Testis (tissue), 3 donors: Measurements from ENCODE around the gene P2RX3. TPM values are rescaled to one million over a fixed set of nuclear protein-coding genes. Genes with fewer than 3 reads are reported as not detected.

ENCODE experiments used
- DNase-seq: peaks from one replicate; pipeline ENCODE4 v3.0.0-alpha.2; 2019
- H3K27ac ChIP-seq, 2 donors: fragments of 200-600 bp; sonication (generic); one replicate each; pipeline ENCODE4 v1.5.1; 2019
- H3K27me3 ChIP-seq: fragments of 200-600 bp; sonication (generic); one replicate; pipeline ENCODE4 v1.5.1; 2019
- H3K36me3 ChIP-seq: fragments of 200-600 bp; sonication (generic); one replicate; pipeline ENCODE4 v1.5.1; 2017; ENCODE audit warnings: low read depth; ENCODE audit errors: missing control alignments
- H3K4me1 ChIP-seq: fragments of 200-600 bp; sonication (generic); one replicate; pipeline ENCODE4 v1.5.1; 2019
- H3K4me3 ChIP-seq, 2 donors: fragments of 200-600 bp; sonication (generic); one replicate each; pipeline ENCODE4 v1.5.1; 2017 to 2019
- H3K9me3 ChIP-seq: fragments of 200-600 bp; sonication (generic); one replicate; pipeline ENCODE4 v1.5.1; 2017
- POLR2A ChIP-seq: fragments of 450-650 bp; IDR thresholded peaks from one replicate; pipeline ENCODE4 v1.6.1; 2017; ENCODE audit warnings: antibody characterized with exemption, mild to moderate bottlenecking, moderate library complexity
- WGBS, 2 donors: methylation state at CpG; one replicate each; pipeline ENCODE4 v1.1.5; 2018; 5-methylcytosine and 5-hydroxymethylcytosine counted together
- intact Hi-C: fragments of 100-400 bp; cut with DNase I; formaldehyde crosslinking; loops from one replicate; pipeline ENCODE4 v1.15.1; 2023; ENCODE audit warnings: low total_unique reads
- polyA plus RNA-seq: library from polyadenylated mRNA; stranded (reverse); fragments of 350-450 nt; fragmentation: Illumina TruSeq; extraction: RNeasy Lipid Tissue Mini Kit (QIAGEN cat#74804); gene quantifications from one replicate; pipeline ENCODE4 v1.2.3, GENCODE V29; 2014; ENCODE audit warnings: low read depth, low replicate concordance; ENCODE audit not compliant: insufficient read depth
- total RNA-seq, 2 donors: library from RNA; depleted of rRNA; stranded (reverse); fragments of >200 nt; gene quantifications; one replicate each; pipeline ENCODE4 v1.2.3, GENCODE V29; 2016
- TF ChIP-seq, protein P1 (sequence below), 3 experiments: fragments of 450-650 bp in 2 of 3; fragments of 200-600 bp in 1 of 3; sonication (generic) in 1 of 3; IDR thresholded peaks; one replicate each; pipeline ENCODE4 v1.5.1; 2016 to 2019; ENCODE audit warnings: antibody characterized with exemption in 3 of 3, mild to moderate bottlenecking in 2 of 3, moderate library complexity in 1 of 3

Gene P2RX3
- total and polyA plus RNA-seq, 3 donors from 2014 or later = 2.5 to 8.5 (median 3.3) TPM

DNA sequence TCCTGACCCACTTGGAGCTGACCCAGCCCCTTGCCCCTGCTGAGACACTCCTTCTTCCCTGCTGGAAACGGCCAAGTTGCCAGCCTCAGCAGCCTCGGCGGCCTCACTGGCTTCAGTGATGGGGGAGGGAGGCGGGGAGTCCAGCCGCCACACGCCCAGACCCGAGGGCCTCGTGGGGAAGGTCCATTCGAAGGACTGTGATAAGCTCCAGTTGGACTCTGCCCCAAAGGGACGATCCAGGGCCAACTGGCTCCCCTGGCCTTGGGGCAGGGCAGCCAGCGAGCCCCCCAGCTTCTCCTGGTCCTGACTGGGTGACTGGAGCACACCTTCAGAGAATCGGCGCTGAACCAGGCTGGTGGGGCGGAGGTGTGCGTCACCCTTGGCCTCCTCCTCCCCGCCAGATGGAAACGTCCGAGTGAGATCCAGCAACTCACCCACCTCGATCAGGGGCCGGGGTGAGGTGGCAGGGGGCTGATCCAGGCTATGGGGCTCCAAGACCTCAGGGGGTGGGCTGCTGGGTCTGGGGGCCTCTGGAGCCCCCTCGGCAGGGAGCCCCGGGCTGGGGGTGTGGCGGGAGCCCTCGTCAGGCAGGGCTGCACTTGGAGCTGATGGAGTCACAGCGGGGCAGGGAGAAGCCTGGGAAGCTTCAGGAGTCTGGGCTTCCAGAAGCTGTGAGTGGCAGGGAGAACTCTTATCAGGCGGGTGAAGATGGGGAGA is 24.9 kb upstream of the P2RX3 start:
- no peak for DNase-seq
- intact Hi-C loops = no loop called here
- WGBS, 2 donors = 65 to 70% methylated on average over 4 to 23 of the region's 26 CpGs
- Histone ChIP-seq H3K4me3 (no peak overlapping the region), H3K4me1 (peaks cover 66% of the 10 kb centered on the region), H3K27me3 (no peaks in the 10 kb centered on the region), H3K36me3 (no peaks in the 10 kb centered on the region), H3K27ac (peak overlapping the region in 1 of 2 donors; percentile 85), H3K9me3 (no peaks in the 10 kb centered on the region)
- TF ChIP-seq, protein P1, sequence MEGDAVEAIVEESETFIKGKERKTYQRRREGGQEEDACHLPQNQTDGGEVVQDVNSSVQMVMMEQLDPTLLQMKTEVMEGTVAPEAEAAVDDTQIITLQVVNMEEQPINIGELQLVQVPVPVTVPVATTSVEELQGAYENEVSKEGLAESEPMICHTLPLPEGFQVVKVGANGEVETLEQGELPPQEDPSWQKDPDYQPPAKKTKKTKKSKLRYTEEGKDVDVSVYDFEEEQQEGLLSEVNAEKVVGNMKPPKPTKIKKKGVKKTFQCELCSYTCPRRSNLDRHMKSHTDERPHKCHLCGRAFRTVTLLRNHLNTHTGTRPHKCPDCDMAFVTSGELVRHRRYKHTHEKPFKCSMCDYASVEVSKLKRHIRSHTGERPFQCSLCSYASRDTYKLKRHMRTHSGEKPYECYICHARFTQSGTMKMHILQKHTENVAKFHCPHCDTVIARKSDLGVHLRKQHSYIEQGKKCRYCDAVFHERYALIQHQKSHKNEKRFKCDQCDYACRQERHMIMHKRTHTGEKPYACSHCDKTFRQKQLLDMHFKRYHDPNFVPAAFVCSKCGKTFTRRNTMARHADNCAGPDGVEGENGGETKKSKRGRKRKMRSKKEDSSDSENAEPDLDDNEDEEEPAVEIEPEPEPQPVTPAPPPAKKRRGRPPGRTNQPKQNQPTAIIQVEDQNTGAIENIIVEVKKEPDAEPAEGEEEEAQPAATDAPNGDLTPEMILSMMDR (IDR thresholded peaks at IDR 0.05) = no peak
- no peak for TF ChIP-seq POLR2A

DNA sequence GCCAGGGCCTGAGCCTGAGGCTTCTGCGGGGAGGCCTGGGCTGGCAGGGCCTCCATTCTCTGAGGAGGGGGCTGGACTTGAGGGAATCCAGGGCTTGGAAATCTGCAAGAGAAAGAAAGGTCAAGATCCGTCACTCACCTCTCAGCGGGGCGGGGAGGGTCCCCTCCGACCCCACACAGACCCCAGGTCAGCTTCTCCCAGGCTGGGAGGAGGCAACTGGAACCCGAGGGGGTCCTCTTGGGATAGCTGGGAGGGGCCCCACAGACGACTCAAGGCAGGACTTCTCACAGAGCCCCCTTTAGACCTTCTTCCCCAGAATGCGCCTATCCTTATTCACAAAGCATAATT is 24.4 kb upstream of the P2RX3 start:
- intact Hi-C loops = no loop called here
- Histone ChIP-seq H3K9me3 (no peaks in the 10 kb centered on the region), H3K36me3 (no peaks in the 10 kb centered on the region), H3K27me3 (no peaks in the 10 kb centered on the region), H3K4me3 (no peak overlapping the region), H3K27ac (no peak overlapping the region), H3K4me1 (peaks cover 71% of the 10 kb centered on the region)
- DNase-seq = no peak
- WGBS, 2 donors = 61 to 80% methylated on average over 8 of the region's 8 CpGs
- TF ChIP-seq, protein P1 (IDR thresholded peaks at IDR 0.05) = no peak
- TF ChIP-seq POLR2A = no peak

DNA sequence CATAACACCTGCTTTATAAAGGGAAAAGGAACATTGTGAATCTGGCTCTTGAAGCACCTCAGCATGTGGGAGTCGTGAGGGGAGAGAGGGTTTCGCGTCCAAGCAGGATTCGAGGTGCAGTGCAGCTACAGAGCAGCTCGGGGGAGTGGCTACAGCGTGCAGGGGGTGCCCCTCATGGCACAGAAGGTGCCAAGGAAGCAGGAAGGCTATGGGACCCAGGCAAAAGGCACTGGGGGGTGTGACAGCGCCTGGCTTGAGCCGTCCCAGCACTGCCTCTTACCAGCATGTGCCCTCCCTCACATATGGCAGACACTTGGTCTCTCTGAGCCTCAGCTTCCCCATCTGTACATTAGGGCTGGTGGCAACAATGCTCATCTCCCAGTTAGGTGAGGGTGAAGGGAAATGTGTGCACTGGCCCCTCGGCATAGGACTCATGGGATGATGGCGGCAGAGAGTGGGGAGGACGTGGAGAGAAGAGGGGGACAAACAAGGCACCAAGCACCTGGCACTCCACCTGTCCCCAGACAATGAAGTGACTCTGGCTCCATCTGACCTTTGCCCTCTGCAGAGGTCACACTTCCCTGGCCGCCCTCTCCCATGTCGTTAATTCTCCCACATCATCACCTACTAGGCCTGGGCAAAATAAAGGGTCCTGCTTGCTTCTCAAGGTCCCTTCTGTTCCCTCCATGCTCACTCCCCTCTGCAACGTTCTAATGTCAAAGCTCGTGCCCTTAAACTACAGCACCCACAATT is 23.8 kb upstream of the P2RX3 start:
- Histone ChIP-seq H3K9me3 (no peaks in the 10 kb centered on the region), H3K27me3 (no peaks in the 10 kb centered on the region), H3K4me1 (peaks cover 70% of the 10 kb centered on the region), H3K4me3 (no peak overlapping the region), H3K27ac (no peak overlapping the region), H3K36me3 (no peaks in the 10 kb centered on the region)
- intact Hi-C loops = no loop called here
- no peak for DNase-seq
- no peak for TF ChIP-seq POLR2A
- TF ChIP-seq, protein P1 (IDR thresholded peaks at IDR 0.05) = no peak
- 76 to 83% methylated on average over 15 of the region's 15 CpGs for WGBS, 2 donors

- TF ChIP-seq, protein P1 (IDR thresholded peaks at IDR 0.05) = no peak
- intact Hi-C loops = no loop called here
- 26 to 29% methylated on average over 8 of the region's 8 CpGs for WGBS, 2 donors
- peaks cover 69% of the 10 kb centered on the region for H3K4me1 ChIP-seq
- H3K9me3 ChIP-seq = no peaks in the 10 kb centered on the region
- no peaks in the 10 kb centered on the region for H3K27me3 ChIP-seq
- no peak overlapping the region for H3K4me3 ChIP-seq
- H3K27ac ChIP-seq = peak overlapping the region in 1 of 2 donors; percentile 53
- no peaks in the 10 kb centered on the region for H3K36me3 ChIP-seq
- peak; percentile 59 for DNase-seq
These were observed 22.7 kb upstream of the P2RX3 start for GRCh38 chr11:57315491-57315890.
